ENCODE data around the gene ENO3.
"Not testable (repeated sequence)": the region's sequence is repeated elsewhere in the genome, so short reads cannot be mapped to it uniquely, and the experiment has no call there.

DNA sequence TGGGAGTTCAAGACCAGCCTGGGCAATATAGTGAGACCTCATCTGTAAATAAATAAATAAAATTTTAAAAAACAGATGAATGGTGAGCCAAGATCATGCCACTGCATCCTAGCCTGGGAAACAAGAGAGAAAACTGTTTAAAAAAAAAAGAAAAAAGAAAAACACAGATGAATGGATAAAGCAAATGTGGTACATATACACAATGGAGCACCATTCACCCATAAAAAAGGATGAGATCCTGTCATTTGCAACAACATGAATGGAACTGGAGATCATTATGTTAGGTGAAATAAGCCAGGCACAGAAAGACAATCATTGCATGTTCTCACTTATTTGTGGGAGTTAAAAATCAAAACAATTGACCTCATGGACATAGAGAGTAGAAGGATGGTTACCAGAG, 44.3 kb upstream of the ENO3 start:
- TF ChIP-seq POLR2A (IDR thresholded peaks at IDR 0.05), result not testable (repeated sequence)
- TF ChIP-seq, protein P1, sequence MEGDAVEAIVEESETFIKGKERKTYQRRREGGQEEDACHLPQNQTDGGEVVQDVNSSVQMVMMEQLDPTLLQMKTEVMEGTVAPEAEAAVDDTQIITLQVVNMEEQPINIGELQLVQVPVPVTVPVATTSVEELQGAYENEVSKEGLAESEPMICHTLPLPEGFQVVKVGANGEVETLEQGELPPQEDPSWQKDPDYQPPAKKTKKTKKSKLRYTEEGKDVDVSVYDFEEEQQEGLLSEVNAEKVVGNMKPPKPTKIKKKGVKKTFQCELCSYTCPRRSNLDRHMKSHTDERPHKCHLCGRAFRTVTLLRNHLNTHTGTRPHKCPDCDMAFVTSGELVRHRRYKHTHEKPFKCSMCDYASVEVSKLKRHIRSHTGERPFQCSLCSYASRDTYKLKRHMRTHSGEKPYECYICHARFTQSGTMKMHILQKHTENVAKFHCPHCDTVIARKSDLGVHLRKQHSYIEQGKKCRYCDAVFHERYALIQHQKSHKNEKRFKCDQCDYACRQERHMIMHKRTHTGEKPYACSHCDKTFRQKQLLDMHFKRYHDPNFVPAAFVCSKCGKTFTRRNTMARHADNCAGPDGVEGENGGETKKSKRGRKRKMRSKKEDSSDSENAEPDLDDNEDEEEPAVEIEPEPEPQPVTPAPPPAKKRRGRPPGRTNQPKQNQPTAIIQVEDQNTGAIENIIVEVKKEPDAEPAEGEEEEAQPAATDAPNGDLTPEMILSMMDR (IDR thresholded peaks at IDR 0.05), result not testable (repeated sequence)

All from testis (tissue), 2 donors.